Duodenal mucosa (tissue), 2 donors: ENCODE data around the gene CSK.

ENCODE experiments used
- H3K27ac ChIP-seq: one replicate; pipeline ENCODE4 v1.7.0; 2013; ENCODE audit warnings: low read depth, low read length
- H3K27me3 ChIP-seq, 2 donors: one replicate each; pipeline ENCODE4 v1.7.0; 2013; ENCODE audit warnings: low read length in 2 of 2, control low read depth in 1 of 2; ENCODE audit not compliant: insufficient read depth in 2 of 2, control insufficient read depth in 1 of 2
- H3K36me3 ChIP-seq, 2 donors: one replicate each; pipeline ENCODE4 v1.7.0; 2013; ENCODE audit warnings: low read length in 2 of 2, control low read depth in 1 of 2; ENCODE audit not compliant: insufficient read depth in 2 of 2, control insufficient read depth in 1 of 2
- H3K4me1 ChIP-seq, 2 donors: one replicate each; pipeline ENCODE4 v1.7.0; 2013; ENCODE audit warnings: low read length in 2 of 2, control low read depth in 1 of 2; ENCODE audit not compliant: insufficient read depth in 2 of 2, control insufficient read depth in 1 of 2
- H3K4me3 ChIP-seq, 2 donors: one replicate each; pipeline ENCODE4 v1.7.0; 2013; ENCODE audit warnings: low read length in 2 of 2, low read depth in 1 of 2
- H3K9ac ChIP-seq, 2 donors: one replicate each; pipeline ENCODE4 v1.7.0; 2013; ENCODE audit warnings: low read length in 2 of 2, low read depth in 1 of 2
- H3K9me3 ChIP-seq, 2 donors: one replicate each; pipeline ENCODE4 v1.7.0; 2013; ENCODE audit warnings: low read length in 2 of 2, control low read depth in 1 of 2; ENCODE audit not compliant: control insufficient read depth in 1 of 2

The CSK gene

DNA sequence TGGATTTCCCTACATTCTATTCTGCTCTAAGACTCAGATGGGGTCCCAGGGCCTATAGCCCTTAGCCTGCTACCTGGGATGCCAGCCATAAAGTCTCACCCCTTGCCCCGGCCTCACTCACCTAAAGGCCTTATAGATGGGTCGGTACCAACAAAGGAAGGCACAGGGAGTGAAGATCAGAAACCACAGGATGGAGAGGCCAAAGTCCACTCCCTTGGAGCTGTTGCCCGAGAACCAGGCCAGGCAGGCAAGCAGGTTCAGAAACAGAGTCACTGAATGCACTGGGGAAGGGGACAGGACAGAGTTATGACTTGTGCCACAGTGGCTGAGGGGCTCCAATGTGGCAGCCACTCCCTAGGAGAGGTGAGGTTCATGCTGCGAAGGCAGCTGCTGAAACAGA, 68.5 kb downstream of the CSK start:
- no peak overlapping the region for H3K27ac ChIP-seq
- no peaks in the 10 kb centered on the region for H3K27me3 ChIP-seq
- H3K36me3 ChIP-seq = peaks cover 44 to 78% of the 10 kb centered on the region in 2 donors
- no peak overlapping the region for H3K9ac ChIP-seq
- no peak overlapping the region for H3K4me3 ChIP-seq
- no peaks in the 10 kb centered on the region for H3K9me3 ChIP-seq
- H3K4me1 ChIP-seq = peaks cover 21 to 25% of the 10 kb centered on the region in 2 donors

- Histone ChIP-seq H3K9ac (no peak overlapping the region), H3K27me3 (no peaks in the 10 kb centered on the region), H3K36me3 (peaks cover 42 to 74% of the 10 kb centered on the region in 2 donors), H3K4me1 (peaks cover 26 to 29% of the 10 kb centered on the region in 2 donors), H3K9me3 (no peaks in the 10 kb centered on the region), H3K27ac (no peak overlapping the region), H3K4me3 (no peak overlapping the region)
Observed at GRCh38 chr15:74851960-74852359, 70.1 kb downstream of the CSK start.
